HUES6 (cell line): ENCODE measurements around the gene STT3B.

Experiments
- H3K27ac ChIP-seq: 2 replicates; pipeline ENCODE4 v1.7.0; 2013; ENCODE audit warnings: low read depth, mild to moderate bottlenecking, low read length, inconsistent platforms
- H3K27me3 ChIP-seq: 2 replicates; pipeline ENCODE4 v1.6.1; 2013; ENCODE audit warnings: low read length; ENCODE audit not compliant: control insufficient read depth, insufficient read depth
- H3K36me3 ChIP-seq: 2 replicates; pipeline ENCODE4 v1.6.1; 2013; ENCODE audit warnings: low read length; ENCODE audit not compliant: control insufficient read depth, insufficient read depth
- H3K4me1 ChIP-seq: 2 replicates; pipeline ENCODE4 v1.6.1; 2013; ENCODE audit warnings: low read length; ENCODE audit not compliant: control insufficient read depth, insufficient read depth
- H3K4me3 ChIP-seq: 2 replicates; pipeline ENCODE4 v1.5.1; 2013; ENCODE audit warnings: low read depth, low read length
- H3K9ac ChIP-seq: one replicate; pipeline ENCODE4 v1.6.1; 2013; ENCODE audit warnings: mild to moderate bottlenecking, low read length
- H3K9me3 ChIP-seq: 2 replicates; pipeline ENCODE4 v1.6.1; 2013; ENCODE audit warnings: low read depth, low read length; ENCODE audit not compliant: control insufficient read depth, insufficient read depth

Gene STT3B

GRCh38 chr3:31648286-31648968, 115.7 kb downstream of the STT3B start:
- peaks cover 45% of the 10 kb centered on the region for H3K9me3 ChIP-seq
- H3K27me3 ChIP-seq, result no peaks in the 10 kb centered on the region
- no peaks in the 10 kb centered on the region for H3K4me1 ChIP-seq
- no peak overlapping the region for H3K4me3 ChIP-seq
- H3K9ac ChIP-seq, result no peak overlapping the region
- H3K36me3 ChIP-seq, result peaks cover 26% of the 10 kb centered on the region
- no peak overlapping the region for H3K27ac ChIP-seq

GRCh38 chr3:31652296-31652695, 119.6 kb downstream of the STT3B start:
- Histone ChIP-seq H3K9me3 (peaks cover 71% of the 10 kb centered on the region), H3K9ac (no peak overlapping the region)

GRCh38 chr3:31653464-31653863, 120.7 kb downstream of the STT3B start:
- H3K4me1 ChIP-seq, result no peaks in the 10 kb centered on the region
- H3K4me3 ChIP-seq, result no peak overlapping the region
- H3K27ac ChIP-seq, result no peak overlapping the region
- H3K36me3 ChIP-seq, result peaks cover 5% of the 10 kb centered on the region
- H3K9ac ChIP-seq, result no peak overlapping the region
- H3K9me3 ChIP-seq, result peaks cover 64% of the 10 kb centered on the region
- H3K27me3 ChIP-seq, result no peaks in the 10 kb centered on the region

More at GRCh38 chr3:31652296-31652695, 119.6 kb downstream of the STT3B start:
- Histone ChIP-seq H3K27ac (no peak overlapping the region), H3K27me3 (no peaks in the 10 kb centered on the region), H3K4me3 (no peak overlapping the region), H3K4me1 (no peaks in the 10 kb centered on the region), H3K36me3 (peaks cover 17% of the 10 kb centered on the region)

GRCh38 chr3:31654998-31655397, 122.3 kb downstream of the STT3B start:
- Histone ChIP-seq H3K27ac (no peak overlapping the region), H3K4me3 (no peak overlapping the region), H3K36me3 (peaks cover 5% of the 10 kb centered on the region; the same call in 1 of the 2 replicates), H3K9ac (no peak overlapping the region), H3K27me3 (no peaks in the 10 kb centered on the region), H3K4me1 (no peaks in the 10 kb centered on the region), H3K9me3 (peaks cover 52% of the 10 kb centered on the region)

GRCh38 chr3:31659246-31659645, 126.5 kb downstream of the STT3B start:
- Histone ChIP-seq H3K9me3 (peaks cover 24% of the 10 kb centered on the region; the same call in 1 of the 2 replicates), H3K27me3 (no peaks in the 10 kb centered on the region), H3K4me3 (no peak overlapping the region), H3K27ac (no peak overlapping the region), H3K9ac (no peak overlapping the region), H3K4me1 (no peaks in the 10 kb centered on the region), H3K36me3 (peaks cover 22% of the 10 kb centered on the region; the same call in 1 of the 2 replicates)

DNA sequence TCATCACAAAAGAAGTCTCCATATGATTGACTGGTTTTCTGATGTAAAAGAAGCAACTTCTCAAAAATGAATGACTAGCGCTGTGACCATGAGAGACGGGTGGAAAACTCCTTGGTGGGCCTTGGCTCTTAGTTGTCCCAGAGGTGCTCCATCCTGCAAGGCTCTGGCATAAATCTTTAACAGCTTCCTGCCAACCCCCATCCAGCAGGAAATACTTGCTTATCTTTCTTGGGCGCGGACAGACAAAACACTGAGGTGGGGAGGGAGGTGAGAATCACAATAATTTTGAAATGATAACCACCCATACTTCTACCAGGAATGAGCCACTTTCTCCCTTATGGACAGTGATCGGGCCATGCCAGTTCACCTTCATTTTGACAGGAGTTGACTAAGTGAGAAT, 128.6 kb downstream of the STT3B start:
- no peaks in the 10 kb centered on the region for H3K27me3 ChIP-seq
- peaks cover 26% of the 10 kb centered on the region; the same call in 1 of the 2 replicates for H3K36me3 ChIP-seq
- H3K9ac ChIP-seq, result no peak overlapping the region
- H3K4me3 ChIP-seq, result no peak overlapping the region
- H3K27ac ChIP-seq, result no peak overlapping the region
- peaks cover 9% of the 10 kb centered on the region; the same call in 1 of the 2 replicates for H3K9me3 ChIP-seq
- no peaks in the 10 kb centered on the region for H3K4me1 ChIP-seq

- no peak overlapping the region for H3K27ac ChIP-seq
- no peak overlapping the region for H3K9ac ChIP-seq
- peaks cover 3% of the 10 kb centered on the region; the same call in 1 of the 2 replicates for H3K9me3 ChIP-seq
- H3K27me3 ChIP-seq, result no peaks in the 10 kb centered on the region
- no peak overlapping the region for H3K4me3 ChIP-seq
- no peaks in the 10 kb centered on the region for H3K4me1 ChIP-seq
- peaks cover 31% of the 10 kb centered on the region; the same call in 1 of the 2 replicates for H3K36me3 ChIP-seq
Observed at GRCh38 chr3:31661993-31662670, 129.4 kb downstream of the STT3B start.

GRCh38 chr3:31664031-31664430, 131.3 kb downstream of the STT3B start:
- no peaks in the 10 kb centered on the region for H3K27me3 ChIP-seq
- H3K9me3 ChIP-seq, result no peaks in the 10 kb centered on the region
- peaks cover 36% of the 10 kb centered on the region; the same call in 1 of the 2 replicates for H3K36me3 ChIP-seq
- no peak overlapping the region for H3K9ac ChIP-seq
- no peak overlapping the region for H3K27ac ChIP-seq
- peaks cover 3% of the 10 kb centered on the region for H3K4me1 ChIP-seq
- no peak overlapping the region for H3K4me3 ChIP-seq

DNA sequence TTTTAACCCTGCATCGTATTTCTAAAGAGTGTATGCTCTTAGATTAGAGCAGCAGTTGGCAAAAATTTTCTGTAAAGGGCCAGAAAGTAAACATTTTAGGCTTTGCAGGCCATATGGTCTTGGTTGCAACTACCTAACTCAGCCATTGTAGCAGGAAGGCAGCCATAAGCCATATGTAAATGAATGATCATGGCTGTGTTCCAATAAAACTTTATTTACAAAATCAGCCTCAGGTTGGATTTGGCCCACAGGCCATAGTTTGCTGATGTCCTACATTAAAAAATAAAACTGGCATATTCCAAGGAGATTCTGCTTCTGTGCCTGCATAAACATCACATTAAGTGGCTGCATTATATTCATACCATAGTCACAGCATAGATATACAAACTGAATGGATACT, 134.9 kb downstream of the STT3B start:
- Histone ChIP-seq H3K9me3 (no peaks in the 10 kb centered on the region), H3K4me1 (peaks cover 3% of the 10 kb centered on the region), H3K9ac (no peak overlapping the region), H3K36me3 (peaks cover 14% of the 10 kb centered on the region; the same call in 1 of the 2 replicates), H3K27me3 (no peaks in the 10 kb centered on the region), H3K4me3 (no peak overlapping the region), H3K27ac (no peak overlapping the region)

DNA sequence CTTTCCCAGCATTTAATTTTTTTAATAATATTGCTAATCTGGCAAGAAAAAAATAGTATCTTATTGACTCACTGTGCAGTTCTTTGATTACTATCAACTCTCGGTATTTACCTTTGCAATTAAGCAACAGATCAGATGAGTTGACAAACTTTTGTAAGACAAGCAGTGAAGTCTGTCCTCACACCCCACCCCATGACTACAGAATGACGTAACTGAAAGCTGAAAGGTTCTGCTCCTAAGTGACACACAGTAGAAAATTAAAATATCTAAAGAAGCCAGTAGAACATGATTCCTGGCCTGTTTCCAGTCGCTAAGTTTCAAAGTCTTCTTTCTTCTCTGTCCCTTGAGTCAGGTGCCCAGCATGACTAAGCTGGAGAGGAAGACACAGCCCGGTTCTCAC, 135.5 kb downstream of the STT3B start:
- Histone ChIP-seq H3K9me3 (no peaks in the 10 kb centered on the region), H3K36me3 (peaks cover 14% of the 10 kb centered on the region; the same call in 1 of the 2 replicates), H3K27me3 (no peaks in the 10 kb centered on the region), H3K9ac (no peak overlapping the region), H3K27ac (no peak overlapping the region; the same call in 1 of the 2 replicates), H3K4me3 (no peak overlapping the region), H3K4me1 (peaks cover 3% of the 10 kb centered on the region)

- Histone ChIP-seq H3K9me3 (no peaks in the 10 kb centered on the region), H3K9ac (no peak overlapping the region), H3K36me3 (peaks cover 14% of the 10 kb centered on the region; the same call in 1 of the 2 replicates), H3K27ac (no peak overlapping the region), H3K4me1 (peaks cover 3% of the 10 kb centered on the region), H3K4me3 (no peak overlapping the region), H3K27me3 (no peaks in the 10 kb centered on the region)
Observed at GRCh38 chr3:31670136-31670535, 137.4 kb downstream of the STT3B start.
